ENCODE measurements around the gene SLC35E3. TPM values are rescaled to one million over a fixed set of nuclear protein-coding genes. Genes with fewer than 3 reads are reported as not detected.

Gene SLC35E3
- total RNA-seq, 1 experiment from 2014 or later, result 25.0 TPM

- no peaks in the 10 kb centered on the region for H3K9me3 ChIP-seq
- Mint-ChIP-seq H3K9me3 (ENCODE audit: unreplicated experiment) (no peaks in the 10 kb centered on the region), H3K4me3 (ENCODE audit: unreplicated experiment) (no peak overlapping the region), H3K27me3 (ENCODE audit: insufficient read depth, unreplicated experiment) (no peaks in the 10 kb centered on the region), H3K4me1 (ENCODE audit: low read depth, unreplicated experiment) (peaks cover 10% of the 10 kb centered on the region), H3K27ac (ENCODE audit: unreplicated experiment) (no peak overlapping the region), H3K36me3 (ENCODE audit: insufficient read depth, unreplicated experiment) (no peaks in the 10 kb centered on the region)
- H3K36me3 ChIP-seq (ENCODE audit: control insufficient read depth, insufficient read depth, low read length), result no peaks in the 10 kb centered on the region
- intact Hi-C loops (cut with micrococcal nuclease; ENCODE audit: unreplicated experiment), result no loop called here
- H3K4me1 ChIP-seq, result no peaks in the 10 kb centered on the region
- no peaks in the 10 kb centered on the region for H3K27me3 ChIP-seq (replicated peaks; ENCODE audit: control insufficient read depth, insufficient read depth, low read length)
- TF ChIP-seq CTCF (IDR thresholded peaks at IDR 0.05; ENCODE audit: insufficient read depth in 1 of 2, low read depth in 1 of 2, low read length in 1 of 2, severe bottlenecking in 1 of 2, unreplicated experiment in 1 of 2), result no peak
- CTCF ChIA-PET, result no interaction called here
- POLR2A ChIA-PET, result no interaction called here
- no peak for DNase-seq
- H3K4me3 ChIP-seq (ENCODE audit: low read depth, low read length), result no peak overlapping the region
- no TSS peak for BruUV-seq (replicated peaks)
These were observed 33.3 kb downstream of the SLC35E3 start for GRCh38 chr12:68779280-68779679.

- Mint-ChIP-seq H3K4me3 (ENCODE audit: unreplicated experiment) (no peak overlapping the region), H3K9me3 (ENCODE audit: unreplicated experiment) (no peaks in the 10 kb centered on the region), H3K27ac (ENCODE audit: unreplicated experiment) (no peak overlapping the region), H3K4me1 (ENCODE audit: low read depth, unreplicated experiment) (peaks cover 10% of the 10 kb centered on the region), H3K27me3 (ENCODE audit: insufficient read depth, unreplicated experiment) (no peaks in the 10 kb centered on the region), H3K36me3 (ENCODE audit: insufficient read depth, unreplicated experiment) (no peaks in the 10 kb centered on the region)
- no peak for DNase-seq
- Histone ChIP-seq H3K27me3 (replicated peaks; ENCODE audit: control insufficient read depth, insufficient read depth, low read length) (no peaks in the 10 kb centered on the region), H3K4me3 (ENCODE audit: low read depth, low read length) (no peak overlapping the region), H3K9me3 (no peaks in the 10 kb centered on the region), H3K4me1 (no peaks in the 10 kb centered on the region), H3K36me3 (ENCODE audit: control insufficient read depth, insufficient read depth, low read length) (no peaks in the 10 kb centered on the region)
- POLR2A ChIA-PET, result no interaction called here
- BruUV-seq (replicated peaks), result no TSS peak
- intact Hi-C loops (cut with micrococcal nuclease; ENCODE audit: unreplicated experiment), result no loop called here
- CTCF ChIA-PET, result interaction anchor here (0.7 kb wide), 1 partner anchor 34 kb away, joined by 7 read pairs; no protein-coding TSS in a partner anchor
- TF ChIP-seq CTCF (IDR thresholded peaks at IDR 0.05; ENCODE audit: insufficient read depth in 1 of 2, low read depth in 1 of 2, low read length in 1 of 2, severe bottlenecking in 1 of 2, unreplicated experiment in 1 of 2), result no peak
These were observed 34.8 kb downstream of the SLC35E3 start for GRCh38 chr12:68780731-68781130.

GRCh38 chr12:68781728-68782127, 35.8 kb downstream of the SLC35E3 start:
- H3K4me3 ChIP-seq (ENCODE audit: low read depth, low read length), result no peak overlapping the region
- Mint-ChIP-seq H3K4me1 (ENCODE audit: low read depth, unreplicated experiment) (peaks cover 10% of the 10 kb centered on the region), H3K27ac (ENCODE audit: unreplicated experiment) (no peak overlapping the region), H3K36me3 (ENCODE audit: insufficient read depth, unreplicated experiment) (no peaks in the 10 kb centered on the region), H3K9me3 (ENCODE audit: unreplicated experiment) (no peaks in the 10 kb centered on the region), H3K4me3 (ENCODE audit: unreplicated experiment) (no peak overlapping the region), H3K27me3 (ENCODE audit: insufficient read depth, unreplicated experiment) (no peaks in the 10 kb centered on the region)
- no peaks in the 10 kb centered on the region for H3K27me3 ChIP-seq (replicated peaks; ENCODE audit: control insufficient read depth, insufficient read depth, low read length)
- no peaks in the 10 kb centered on the region for H3K4me1 ChIP-seq
- no peaks in the 10 kb centered on the region for H3K36me3 ChIP-seq (ENCODE audit: control insufficient read depth, insufficient read depth, low read length)
- intact Hi-C loops (cut with micrococcal nuclease; ENCODE audit: unreplicated experiment), result no loop called here
- no TSS peak for BruUV-seq (replicated peaks)
- no peaks in the 10 kb centered on the region for H3K9me3 ChIP-seq
- ChIA-PET POLR2A (no interaction called here), CTCF (no interaction called here)
- no peak for TF ChIP-seq CTCF (IDR thresholded peaks at IDR 0.05; ENCODE audit: insufficient read depth in 1 of 2, low read depth in 1 of 2, low read length in 1 of 2, severe bottlenecking in 1 of 2, unreplicated experiment in 1 of 2)
- no peak for DNase-seq

Data from Caco-2 (cell line).